ENCODE measurements around the gene KMT2E. TPM values are rescaled to one million over a fixed set of nuclear protein-coding genes. Genes with fewer than 3 reads are reported as not detected.
A peak's percentile ranks its signal among the peaks of the same experiment; 100 is the strongest.
"Not testable (repeated sequence)": the region's sequence is repeated elsewhere in the genome, so short reads cannot be mapped to it uniquely, and the experiment has no call there.

KMT2E gene, protein sequence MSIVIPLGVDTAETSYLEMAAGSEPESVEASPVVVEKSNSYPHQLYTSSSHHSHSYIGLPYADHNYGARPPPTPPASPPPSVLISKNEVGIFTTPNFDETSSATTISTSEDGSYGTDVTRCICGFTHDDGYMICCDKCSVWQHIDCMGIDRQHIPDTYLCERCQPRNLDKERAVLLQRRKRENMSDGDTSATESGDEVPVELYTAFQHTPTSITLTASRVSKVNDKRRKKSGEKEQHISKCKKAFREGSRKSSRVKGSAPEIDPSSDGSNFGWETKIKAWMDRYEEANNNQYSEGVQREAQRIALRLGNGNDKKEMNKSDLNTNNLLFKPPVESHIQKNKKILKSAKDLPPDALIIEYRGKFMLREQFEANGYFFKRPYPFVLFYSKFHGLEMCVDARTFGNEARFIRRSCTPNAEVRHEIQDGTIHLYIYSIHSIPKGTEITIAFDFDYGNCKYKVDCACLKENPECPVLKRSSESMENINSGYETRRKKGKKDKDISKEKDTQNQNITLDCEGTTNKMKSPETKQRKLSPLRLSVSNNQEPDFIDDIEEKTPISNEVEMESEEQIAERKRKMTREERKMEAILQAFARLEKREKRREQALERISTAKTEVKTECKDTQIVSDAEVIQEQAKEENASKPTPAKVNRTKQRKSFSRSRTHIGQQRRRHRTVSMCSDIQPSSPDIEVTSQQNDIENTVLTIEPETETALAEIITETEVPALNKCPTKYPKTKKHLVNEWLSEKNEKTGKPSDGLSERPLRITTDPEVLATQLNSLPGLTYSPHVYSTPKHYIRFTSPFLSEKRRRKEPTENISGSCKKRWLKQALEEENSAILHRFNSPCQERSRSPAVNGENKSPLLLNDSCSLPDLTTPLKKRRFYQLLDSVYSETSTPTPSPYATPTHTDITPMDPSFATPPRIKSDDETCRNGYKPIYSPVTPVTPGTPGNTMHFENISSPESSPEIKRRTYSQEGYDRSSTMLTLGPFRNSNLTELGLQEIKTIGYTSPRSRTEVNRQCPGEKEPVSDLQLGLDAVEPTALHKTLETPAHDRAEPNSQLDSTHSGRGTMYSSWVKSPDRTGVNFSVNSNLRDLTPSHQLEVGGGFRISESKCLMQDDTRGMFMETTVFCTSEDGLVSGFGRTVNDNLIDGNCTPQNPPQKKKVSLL (N-terminal part only)
- total RNA-seq = 42.4 and 51.7 TPM in 2 replicates
- polyA plus RNA-seq (2012) = 23.3 TPM

DNA sequence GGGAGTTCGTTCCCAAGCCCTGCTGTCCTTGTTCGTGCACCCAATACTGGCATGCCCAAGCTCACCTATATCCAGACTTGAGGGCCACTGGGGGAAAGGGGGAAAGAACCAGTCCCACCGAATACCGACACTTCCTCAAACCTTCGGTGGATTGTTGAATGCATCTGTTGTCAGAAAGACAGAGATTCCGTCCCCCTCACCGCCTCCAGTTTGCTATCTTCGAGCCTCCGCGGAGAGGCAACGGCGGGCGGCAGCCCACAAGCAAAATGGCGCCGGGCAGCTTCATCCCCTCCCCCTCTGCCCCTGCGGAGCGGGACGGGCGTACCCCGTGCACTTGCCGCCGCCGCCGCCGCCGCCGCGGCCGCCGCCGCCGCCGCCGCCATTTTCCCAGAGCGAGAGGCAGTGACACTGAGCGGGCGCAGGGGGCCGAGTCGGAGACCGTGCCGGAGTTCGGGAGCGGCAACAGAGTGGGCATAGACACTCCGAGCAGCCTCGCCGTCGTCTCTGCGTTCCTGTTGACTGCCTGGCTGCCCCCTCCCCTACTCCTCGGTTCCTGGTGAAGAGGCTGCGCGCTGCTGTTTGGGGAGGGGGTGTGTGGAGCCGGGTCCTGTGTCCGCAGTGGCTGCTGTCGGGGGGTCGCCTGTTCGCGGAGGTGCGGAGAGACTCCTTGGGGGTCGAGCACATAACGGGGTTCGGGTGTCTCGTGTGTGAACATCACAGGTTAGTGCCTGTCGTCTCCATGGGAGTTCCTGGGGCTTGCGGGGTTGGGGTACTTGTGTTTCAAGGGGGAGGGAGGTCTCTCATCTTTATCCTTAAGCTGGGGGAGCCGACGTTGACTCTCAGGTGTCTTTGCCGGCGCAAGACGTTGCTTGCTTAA, at the start of gene KMT2E:
TSS of gene KMT2E (plus strand) at position 390 of the 877 bp plus-strand sequence. CDS start 26,748 bp downstream, outside the sequence.
- DNase-seq (ENCODE audit: low read depth) = peak; percentile 93

DNA sequence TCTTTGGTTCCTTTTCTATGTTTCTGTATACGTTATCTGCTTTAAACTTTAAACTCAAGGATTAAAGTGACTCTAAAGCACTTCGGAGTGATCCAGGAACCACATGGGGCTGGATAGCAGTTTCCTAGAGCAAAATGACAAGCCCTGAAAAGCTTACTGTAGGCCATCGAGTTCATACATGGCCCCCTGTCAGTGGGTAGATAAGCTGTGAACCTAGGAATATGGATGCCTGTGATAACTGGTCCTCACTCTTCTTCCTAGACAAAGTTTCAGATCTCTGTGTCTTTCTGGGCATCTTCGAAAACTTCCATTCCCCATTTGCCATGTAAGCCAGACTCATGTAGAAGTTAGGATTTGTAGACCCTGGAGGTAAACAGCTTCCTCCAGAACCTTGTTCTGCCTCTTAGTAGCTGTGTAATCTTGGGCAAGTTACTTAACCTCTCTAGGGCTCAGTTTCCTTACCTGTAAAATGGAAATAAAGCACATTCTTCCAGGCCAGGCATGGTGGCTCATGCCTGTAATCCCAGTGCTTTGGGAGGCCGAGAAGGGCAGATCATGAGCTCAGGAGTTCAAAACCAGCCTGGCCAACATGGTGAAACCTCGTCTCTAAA, 49.3 kb upstream of the KMT2E start:
- no peak for DNase-seq (ENCODE audit: low read depth)

DNA sequence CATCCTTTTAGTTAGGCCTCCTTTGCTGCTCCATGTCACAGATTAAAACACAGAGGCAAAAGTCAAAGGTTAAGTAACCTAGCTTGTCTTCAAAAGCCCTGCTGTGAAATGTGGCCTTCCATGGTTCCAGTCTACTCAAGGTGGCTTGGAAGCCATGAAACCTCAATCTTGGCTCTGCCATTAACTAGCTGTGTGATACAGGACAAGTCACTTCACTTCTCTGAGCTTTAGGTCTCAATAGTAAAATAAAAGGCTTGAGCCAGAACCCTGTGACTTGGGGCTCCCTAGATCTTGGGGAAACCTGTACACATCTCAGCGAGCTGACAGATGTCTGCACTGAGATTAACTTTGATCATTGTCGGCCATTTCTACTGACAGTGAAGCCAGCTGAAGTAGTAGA, 48.0 kb upstream of the KMT2E start:
- no peak for DNase-seq (ENCODE audit: low read depth)

DNA sequence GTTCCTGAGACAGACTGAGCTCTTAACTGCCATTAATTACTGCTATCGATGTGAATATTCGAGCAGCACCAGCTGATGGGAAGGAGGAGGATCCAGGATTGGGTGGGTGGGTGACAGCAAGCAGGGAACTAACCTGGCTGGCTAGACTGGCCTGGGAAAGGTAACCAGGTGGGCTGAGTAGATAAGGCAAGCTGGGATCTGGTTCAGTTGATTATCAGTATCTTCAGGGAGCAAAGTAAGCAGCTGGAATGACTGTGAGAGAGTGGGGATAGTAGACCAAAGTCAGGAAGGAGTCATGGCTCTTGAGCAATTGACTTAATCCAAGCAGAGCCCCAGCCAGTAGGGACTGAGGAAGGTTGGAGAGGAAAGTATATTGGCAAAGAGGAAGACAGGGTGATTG, 46.9 kb upstream of the KMT2E start:
- DNase-seq (ENCODE audit: low read depth) = no peak

DNA sequence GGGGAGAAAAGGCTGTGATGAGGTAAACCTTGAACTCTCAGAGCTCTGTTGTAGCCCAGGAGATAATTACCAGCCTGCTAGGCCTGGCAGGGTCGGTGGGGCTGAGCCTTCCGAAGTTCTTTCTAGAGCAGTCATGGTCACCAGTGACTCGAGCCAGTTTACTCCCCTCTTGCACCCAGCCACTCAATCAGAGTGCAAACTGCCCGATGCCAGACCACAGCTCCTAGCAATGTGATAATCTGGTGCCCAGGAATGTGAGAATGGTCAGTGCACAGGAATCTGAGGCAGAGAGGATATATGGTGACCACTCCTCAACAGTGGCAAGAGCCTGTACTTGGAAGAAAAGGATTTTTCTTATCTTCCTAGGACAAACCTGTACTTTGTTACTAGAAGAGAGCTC, 46.4 kb upstream of the KMT2E start:
- DNase-seq (ENCODE audit: low read depth) = peak; percentile 80

DNA sequence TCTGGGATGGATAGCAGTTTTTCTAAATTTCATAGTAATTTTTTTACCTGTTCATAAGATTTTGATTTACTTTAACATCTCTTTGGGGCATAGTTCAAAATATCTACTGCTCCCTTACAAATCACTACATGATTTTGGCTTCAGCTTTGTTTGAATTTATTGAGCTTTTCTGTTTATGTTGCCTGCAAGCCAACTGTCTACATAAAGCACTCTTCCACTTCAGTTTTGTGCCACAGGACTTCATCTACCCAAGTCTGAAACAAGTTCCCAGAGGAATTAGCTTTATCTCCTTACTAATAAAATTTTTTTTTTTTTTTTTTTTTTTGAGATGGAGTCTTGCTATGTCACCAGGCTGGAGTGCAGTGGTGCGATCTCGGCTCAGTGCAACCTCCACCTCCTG, 45.4 kb upstream of the KMT2E start:
- no peak for DNase-seq (ENCODE audit: low read depth)

DNA sequence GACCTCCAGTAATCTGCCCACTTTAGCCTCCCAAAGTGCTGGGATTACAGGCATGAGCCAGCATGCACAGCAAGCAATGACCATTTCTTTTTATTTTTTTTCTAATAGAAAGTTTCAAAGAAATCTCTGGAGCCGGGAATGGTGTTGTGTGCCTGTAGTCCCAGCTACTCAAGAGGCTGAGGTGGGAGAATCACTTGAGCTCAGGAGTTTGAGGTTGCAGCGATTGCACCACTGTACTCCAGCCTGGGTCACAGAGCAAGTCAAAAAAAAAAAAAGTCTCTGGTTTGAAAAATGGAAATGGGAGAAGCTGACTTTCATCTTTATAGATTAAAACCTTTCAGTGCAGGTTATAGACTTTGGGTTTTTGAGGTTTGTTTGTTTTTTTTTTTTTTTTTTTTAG, 44.8 kb upstream of the KMT2E start:
- no peak for DNase-seq (ENCODE audit: low read depth)

DNA sequence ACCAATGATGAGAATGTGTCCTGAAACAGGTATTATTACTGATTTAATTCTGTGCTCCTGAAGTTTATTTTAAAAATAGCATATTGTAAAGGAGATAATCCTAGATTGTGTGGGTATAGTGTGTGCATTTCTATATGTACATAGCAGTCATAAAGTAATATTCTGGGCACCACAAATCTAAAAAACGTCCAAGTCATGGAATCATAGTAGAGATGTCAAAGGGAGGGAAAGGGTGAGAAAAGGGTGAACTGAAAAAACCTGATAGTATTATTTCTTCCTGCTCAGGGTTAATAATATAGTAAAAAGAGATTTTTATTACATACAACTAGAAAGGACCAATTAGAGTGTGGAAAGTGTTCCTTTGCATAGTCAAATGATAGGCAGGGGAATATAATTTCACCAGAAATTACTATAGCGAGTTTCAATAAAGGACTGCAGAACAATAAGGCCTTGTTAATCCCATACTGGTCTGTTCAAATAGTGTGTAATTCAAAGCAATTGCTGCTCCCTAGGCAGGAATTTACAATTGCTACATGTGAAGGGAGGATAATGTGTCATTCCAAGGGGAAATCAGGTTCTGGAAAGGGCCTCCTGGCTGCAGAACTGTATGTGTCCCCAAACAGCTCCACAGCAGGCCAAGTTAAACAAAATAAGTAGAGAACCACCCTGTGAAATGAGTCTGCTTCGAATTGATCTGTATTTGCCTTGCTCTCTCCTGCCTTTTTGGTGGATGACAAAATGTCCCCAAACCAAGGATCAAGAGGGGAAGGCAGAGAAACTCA, 42.5 kb upstream of the KMT2E start:
- no peak for DNase-seq (ENCODE audit: low read depth)

DNA sequence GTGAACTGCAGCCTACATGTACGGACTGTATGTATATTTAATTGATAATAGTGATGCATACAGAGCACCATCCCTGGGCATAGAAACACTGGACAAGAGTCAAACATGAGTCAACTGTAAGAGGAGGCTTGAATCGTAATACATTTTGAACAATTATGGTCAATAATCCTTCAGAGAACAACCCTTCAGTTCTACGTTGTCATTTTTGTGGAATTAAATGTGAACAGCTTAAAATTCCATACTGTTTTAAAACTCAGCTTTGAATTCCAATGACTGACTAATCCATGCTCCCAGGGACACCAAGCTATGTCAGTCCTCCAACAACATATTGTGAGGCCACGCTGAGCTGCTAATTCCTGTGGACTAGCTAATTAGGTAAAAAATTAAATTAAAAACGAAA, 41.5 kb upstream of the KMT2E start:
- DNase-seq (ENCODE audit: low read depth) = no peak

DNA sequence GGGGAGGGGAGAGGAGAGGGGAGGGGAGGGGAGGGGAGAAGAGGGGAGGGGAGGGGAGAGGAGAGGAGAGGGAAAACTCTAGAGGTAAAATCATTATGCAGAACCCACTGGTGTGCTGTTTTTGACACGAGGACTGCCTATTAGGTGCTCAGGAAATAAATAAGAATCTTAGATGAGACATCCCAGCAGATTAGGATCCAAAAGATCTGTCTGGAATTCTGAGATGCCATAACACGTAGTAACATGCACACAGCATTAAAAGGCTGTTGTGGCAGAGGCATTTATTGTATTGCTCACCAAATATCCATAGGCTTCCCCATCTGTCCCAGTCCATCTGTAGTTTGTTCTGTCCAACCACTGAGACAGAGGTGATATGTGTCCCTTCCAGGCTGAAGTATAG, 40.8 kb upstream of the KMT2E start:
- DNase-seq (ENCODE audit: low read depth) = no peak

DNA sequence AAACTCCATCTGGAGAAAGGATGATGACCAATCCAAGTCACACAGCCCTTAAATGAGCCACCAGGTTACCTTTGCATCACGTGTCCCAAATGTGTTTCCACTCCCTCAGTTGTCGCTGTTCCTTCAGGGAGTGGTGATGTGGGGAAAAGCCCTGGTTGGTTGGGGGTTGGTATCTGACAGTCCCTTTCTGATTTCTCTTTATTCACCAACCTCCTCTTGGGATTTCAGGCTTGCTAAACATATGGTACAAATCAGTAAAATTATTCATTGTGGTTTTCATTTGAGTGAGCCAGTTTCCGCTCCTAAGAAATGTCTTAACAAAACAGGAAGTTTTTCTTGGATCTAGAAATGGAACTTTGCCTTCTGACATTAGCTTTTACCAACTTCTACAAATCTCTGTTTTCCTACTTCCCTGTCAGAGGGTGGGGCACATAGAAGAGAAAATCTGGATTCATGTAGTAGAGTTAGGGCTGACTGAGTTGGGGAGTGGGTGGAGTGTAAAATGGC, 40.0 kb upstream of the KMT2E start:
- peak; percentile 63 for DNase-seq (ENCODE audit: low read depth)

DNA sequence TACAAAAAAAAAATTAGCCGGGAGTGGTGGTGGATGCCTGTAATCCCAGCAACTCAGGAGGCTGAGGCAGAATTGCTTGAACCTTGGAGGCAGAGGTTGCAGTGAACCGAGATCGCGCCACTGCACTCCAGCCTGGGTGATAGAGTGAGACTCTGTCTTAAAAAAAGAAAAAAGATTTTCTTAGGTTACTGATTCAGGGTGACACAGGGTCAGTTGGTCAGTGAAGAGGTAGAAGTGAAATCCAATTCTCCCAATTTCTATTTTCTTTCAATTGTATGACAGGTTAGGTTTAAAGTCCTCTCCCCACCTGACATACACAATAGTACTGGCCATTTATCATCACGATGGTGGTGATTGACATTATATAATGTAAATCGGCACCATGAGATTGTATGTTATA, 38.5 kb upstream of the KMT2E start:
- DNase-seq (ENCODE audit: low read depth) = not testable (repeated sequence)

DNA sequence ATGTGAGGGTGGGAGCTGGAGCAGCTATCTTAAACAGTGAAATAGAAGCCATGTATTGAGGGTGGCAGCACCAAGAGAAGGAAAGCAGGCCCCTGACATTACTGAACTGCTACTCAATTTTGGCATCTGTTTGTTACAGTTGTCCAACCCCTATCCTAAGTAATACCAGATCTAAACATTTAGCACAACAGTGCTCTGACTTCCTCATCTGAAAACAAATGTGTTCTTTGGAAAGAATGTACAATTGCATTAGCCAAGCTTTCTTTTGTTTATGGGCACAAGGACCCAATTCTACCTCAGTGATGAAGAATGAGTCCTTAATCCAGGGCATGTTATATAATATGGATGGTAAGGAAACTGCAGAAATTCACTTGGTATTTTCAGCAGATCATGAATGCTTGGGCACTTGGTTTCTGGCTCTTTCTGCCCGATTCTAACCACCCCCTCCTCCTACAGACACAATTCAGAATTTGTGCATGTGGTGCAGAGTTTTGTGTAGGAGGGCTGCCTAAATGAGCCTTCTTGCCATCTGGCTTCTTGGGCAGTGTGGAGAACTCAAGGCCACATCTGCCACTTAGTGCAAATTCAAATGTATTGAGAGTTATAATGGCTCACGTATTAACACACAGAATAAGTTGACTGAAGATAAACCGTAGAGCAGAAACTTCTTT, 36.9 kb upstream of the KMT2E start:
- DNase-seq (ENCODE audit: low read depth) = no peak

DNA sequence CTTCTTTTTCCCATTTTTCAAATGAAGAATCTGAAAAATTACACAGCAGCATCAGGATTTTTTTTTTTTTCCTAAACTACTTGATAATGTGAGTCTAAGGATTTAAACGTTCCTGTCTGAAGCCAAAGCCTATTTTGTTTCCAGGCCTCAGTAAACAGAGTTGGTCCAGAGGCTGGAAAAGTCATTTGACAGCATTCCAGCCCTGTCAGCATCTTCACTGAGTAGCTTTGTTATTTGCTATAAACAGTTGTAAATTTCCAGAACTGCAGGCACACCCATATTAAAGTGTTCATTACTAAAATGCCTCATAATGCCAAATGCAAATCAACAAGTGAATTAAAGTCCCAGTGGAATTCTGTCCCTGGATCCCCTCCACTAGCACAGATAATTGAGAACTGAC, 35.5 kb upstream of the KMT2E start:
- no peak for DNase-seq (ENCODE audit: low read depth)

DNA sequence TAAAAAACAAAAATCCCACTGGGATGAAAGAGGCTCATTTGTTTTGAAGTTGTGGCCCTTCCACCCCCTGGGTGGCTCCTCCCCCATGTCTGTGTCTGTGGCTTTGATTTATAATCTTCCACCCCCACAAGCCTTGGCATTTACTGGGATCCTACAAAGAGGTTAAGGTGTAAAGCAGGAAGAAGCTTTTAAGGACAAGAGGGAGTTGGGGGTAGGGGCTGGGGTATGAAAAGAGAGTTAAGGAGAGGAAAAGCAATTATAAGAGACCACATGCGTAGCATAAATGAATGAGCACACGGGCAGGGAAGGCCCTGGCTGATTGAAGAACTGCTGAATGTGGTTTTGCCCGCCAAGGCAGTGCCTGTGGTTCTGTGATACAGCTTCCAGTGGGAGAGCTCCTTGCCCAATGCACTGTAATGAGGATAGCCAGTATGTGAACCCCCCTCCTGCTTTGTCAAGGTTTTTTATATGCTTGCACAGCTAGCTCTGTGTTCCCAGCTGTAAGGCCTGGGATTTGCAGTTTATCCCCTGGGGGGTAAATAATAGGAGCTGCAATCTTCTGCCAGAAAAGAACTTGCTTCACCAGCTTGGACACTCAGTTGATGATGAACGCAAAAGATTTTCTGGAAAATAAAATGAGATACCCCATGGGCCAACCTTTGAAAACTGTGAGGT, 34.7 kb upstream of the KMT2E start:
- DNase-seq (ENCODE audit: low read depth) = peak; percentile 81

DNA sequence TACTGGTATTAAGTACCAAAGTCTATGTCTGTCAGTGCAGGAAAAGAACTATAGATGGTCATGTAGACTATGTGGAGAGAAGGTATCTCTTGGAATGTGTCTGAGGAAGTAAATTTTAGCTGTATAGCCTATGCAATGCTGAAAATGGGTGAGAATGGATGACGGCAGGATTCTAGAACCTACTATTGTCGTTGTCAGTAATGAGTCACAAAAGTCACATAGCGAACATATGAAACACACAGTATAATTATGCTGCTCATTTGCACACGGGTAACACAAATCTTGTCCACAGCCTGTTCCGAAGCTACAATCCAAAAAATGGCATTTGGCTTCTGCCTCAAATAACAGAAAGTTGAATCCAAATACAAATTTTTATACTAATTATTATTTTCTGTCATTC, 33.6 kb upstream of the KMT2E start:
- no peak for DNase-seq (ENCODE audit: low read depth)

DNA sequence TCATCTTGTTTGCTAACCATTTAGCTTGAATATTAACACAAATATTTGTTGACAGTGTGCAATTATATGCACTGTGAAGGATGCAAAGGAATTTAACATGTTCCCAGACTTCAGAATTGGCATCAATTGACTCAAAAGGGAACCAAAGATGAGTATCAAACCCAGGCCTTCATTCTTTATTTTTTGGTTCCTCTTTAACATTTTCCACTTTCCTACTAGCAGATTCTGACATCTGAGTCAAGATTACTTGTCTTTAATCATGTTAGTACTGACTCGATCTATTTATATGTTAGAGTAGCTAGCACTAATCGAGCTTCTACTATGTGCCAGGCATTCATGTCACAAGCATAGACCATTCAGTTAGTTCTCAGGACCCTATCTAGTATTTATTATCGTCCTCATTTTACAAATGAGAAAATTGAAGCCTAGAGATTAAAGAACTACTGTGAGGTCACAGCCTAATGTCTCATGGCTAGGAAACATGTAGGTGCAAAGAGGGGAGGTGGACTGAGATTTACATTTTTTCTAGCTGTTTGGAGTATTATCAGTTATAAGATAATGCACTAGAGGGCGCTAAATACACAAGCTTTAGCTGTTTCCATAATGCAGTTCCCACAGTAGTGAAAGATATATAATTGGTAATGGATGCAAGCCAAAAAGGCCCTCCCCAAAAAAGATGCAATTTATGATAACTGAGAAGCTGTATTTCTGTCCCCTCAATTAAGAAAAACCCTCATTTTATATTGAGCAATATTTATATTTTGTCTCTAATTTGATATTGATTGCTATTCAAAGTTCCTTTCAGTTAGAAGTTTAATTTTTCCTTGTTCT, 32.9 kb upstream of the KMT2E start:
- DNase-seq (ENCODE audit: low read depth) = peak; percentile 56
